GM10266 (cell line): ENCODE data around the gene BRCA2.

Experiments used
- DNase-seq: peaks from one replicate; pipeline ENCODE4 v3.0.0; 2012; ENCODE audit errors: extremely low spot score
- TF ChIP-seq, protein P1 (sequence below): IDR thresholded peaks from 2 replicates; pipeline ENCODE4 v1.5.1; 2012; ENCODE audit warnings: mild to moderate bottlenecking, low read depth; ENCODE audit not compliant: control insufficient read depth, insufficient read depth; ENCODE audit errors: missing control alignments

The BRCA2 gene

DNA sequence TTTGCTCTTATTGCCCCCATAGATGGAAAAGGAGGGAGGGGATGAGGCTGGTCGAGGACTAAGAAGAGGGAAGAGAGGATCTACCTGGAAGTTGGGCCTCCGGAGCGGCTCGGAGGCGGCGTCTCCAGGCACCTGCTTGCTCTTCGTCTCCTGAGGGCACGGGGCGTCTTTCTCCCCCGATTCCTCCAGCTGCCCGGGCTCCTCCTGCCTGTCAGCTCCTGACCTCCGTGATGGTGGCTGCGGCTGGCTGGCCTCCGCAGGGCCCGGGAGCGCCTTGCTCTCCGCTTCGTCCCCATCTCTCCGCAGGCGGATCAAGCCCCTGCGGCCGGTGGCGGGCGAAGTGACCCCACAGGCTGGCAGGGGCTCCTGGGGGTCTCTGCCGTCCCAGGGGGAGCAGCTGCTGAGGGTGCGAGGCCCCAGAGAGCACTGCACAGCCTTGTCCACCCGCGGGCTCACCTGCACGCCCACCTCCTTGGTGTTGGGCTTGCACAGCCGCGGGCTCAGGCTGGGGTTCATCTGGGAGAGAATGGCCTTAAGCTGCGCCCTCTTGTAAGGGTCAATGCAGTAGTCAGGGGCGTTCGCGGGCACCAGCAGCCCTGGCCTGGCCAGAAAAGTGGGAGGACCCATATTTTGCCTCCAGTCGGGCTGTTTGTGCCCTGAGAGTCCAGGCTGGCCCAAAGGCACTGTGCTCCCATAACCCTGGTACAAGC lies 4.0 kb upstream of the BRCA2 start:
- TF ChIP-seq, protein P1, sequence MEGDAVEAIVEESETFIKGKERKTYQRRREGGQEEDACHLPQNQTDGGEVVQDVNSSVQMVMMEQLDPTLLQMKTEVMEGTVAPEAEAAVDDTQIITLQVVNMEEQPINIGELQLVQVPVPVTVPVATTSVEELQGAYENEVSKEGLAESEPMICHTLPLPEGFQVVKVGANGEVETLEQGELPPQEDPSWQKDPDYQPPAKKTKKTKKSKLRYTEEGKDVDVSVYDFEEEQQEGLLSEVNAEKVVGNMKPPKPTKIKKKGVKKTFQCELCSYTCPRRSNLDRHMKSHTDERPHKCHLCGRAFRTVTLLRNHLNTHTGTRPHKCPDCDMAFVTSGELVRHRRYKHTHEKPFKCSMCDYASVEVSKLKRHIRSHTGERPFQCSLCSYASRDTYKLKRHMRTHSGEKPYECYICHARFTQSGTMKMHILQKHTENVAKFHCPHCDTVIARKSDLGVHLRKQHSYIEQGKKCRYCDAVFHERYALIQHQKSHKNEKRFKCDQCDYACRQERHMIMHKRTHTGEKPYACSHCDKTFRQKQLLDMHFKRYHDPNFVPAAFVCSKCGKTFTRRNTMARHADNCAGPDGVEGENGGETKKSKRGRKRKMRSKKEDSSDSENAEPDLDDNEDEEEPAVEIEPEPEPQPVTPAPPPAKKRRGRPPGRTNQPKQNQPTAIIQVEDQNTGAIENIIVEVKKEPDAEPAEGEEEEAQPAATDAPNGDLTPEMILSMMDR, result no peak
- DNase-seq, result no peak

DNA sequence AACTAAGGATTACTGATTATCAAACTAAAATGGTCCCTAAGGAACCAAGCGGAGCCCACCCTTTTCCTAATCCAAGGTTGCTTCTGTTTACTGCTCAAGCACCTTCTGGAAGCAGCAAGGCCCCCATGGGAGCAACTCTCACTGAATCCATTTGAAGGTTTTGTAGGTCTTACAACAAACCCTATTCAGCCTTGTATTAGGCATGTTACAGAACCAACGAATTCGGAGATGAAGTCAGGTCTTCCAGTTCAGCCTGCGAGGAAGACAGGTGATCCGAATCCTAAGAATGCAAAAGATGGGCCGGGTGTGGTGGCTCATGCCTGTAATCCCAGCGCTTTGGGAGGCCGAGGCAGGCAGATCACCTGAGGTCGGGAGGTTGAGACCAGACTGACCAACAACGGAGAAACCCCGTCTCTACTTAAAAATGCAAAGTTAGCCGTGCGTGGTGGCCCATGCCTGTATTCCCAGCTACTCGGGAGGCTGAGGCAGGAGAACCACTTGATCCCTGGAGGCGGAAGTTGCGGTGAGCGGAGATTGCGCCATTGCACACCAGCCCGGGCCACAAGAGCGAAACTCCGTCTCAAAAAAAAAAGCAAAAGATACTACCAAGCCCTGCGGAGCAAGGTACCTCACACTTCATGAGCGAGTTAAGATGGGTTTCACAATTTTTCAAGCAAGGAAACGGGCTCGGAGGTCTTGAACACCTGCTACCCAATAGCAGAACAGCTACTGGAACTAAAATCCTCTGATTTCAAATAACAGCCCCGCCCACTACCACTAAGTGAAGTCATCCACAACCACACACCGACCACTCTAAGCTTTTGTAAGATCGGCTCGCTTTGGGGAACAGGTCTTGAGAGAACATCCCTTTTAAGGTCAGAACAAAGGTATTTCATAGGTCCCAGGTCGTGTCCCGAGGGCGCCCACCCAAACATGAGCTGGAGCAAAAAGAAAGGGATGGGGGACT lies 754 bp upstream of the BRCA2 start:
- DNase-seq, result peak; percentile 63
- TF ChIP-seq, protein P1, result no peak

DNA sequence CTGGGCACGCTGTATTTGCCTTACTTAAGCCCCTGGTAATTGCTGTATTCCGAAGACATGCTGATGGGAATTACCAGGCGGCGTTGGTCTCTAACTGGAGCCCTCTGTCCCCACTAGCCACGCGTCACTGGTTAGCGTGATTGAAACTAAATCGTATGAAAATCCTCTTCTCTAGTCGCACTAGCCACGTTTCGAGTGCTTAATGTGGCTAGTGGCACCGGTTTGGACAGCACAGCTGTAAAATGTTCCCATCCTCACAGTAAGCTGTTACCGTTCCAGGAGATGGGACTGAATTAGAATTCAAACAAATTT lies 676 bp downstream of the BRCA2 start:
- peak; percentile 33 for DNase-seq
- TF ChIP-seq, protein P1, result no peak

DNA sequence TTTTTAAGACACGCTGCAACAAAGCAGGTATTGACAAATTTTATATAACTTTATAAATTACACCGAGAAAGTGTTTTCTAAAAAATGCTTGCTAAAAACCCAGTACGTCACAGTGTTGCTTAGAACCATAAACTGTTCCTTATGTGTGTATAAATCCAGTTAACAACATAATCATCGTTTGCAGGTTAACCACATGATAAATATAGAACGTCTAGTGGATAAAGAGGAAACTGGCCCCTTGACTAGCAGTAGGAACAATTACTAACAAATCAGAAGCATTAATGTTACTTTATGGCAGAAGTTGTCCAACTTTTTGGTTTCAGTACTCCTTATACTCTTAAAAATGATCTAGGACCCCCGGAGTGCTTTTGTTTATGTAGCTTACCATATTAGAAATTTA lies 1.2 kb downstream of the BRCA2 start:
- TF ChIP-seq, protein P1, result no peak
- no peak for DNase-seq

DNA sequence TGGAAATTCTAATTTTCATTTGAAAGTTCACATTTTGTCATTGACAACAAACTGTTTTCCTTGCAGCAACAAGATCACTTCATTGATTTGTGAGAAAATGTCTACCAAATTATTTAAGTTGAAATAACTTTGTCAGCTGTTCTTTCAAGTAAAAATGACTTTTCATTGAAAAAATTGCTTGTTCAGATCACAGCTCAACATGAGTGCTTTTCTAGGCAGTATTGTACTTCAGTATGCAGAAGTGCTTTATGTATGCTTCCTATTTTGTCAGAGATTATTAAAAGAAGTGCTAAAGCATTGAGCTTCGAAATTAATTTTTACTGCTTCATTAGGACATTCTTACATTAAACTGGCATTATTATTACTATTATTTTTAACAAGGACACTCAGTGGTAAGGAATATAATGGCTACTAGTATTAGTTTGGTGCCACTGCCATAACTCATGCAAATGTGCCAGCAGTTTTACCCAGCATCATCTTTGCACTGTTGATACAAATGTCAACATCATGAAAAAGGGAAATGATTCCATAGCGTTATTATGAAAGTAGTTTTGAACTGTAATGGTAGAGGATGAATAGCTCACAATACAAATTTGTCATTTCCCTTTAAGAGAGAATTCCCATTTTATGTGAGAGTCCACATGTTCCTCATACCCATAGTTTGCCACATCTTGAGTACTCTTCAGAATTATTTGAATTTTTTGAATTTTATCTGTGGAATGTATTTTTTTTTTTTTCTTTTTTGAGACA lies 2.6 kb downstream of the BRCA2 start:
- TF ChIP-seq, protein P1, result no peak
- no peak for DNase-seq

DNA sequence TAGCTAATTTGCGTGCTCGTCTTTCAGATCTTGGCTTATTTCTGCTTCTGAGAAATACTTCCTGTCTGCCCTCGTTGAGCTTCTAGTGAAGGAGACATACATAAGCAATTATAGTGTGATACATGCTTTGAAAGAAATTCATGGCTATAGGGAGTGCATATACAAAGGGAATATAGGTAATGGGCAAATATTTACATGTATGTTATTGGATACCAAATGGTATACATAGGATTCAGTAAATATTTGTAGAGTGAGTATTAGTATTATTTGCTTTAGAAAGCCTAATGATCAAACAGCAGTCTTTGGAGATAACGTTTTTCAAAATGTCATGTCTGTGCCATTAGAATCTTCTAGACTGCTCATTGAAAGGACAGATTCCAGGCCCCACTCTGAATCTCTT lies 5.2 kb downstream of the BRCA2 start:
- TF ChIP-seq, protein P1, result no peak
- no peak for DNase-seq

DNA sequence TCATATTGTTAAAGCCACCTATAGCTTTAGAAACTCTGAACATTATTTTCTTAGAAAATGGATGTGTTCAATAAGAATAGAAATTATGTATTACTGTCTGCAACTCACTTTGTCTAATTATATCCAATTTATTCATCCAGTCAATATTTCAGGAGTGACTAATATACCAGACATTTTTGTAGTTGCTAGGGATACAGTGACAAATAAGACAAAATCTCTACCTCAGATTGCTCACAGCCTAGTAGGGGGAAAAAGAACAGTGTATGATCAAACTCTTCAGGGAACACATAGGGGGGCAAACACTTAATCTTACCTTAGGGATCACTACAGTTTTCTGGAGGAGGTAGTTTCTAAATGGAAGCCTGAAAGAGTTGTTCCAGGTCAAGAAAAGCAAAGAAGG lies 8.6 kb downstream of the BRCA2 start:
- TF ChIP-seq, protein P1, result no peak
- no peak for DNase-seq
